Measurements from ENCODE around the gene ZNF697.

GRCh38 chr1:119667173-119667572 lies 19.1 kb upstream of the ZNF697 start:
- TF ChIP-seq CTCF (optimal IDR thresholded peaks at IDR 0.05 in 1 of 3, IDR thresholded peaks at IDR 0.05 in 1 of 3, conservative IDR thresholded peaks at IDR 0.05 in 1 of 3; ENCODE audit: extremely low read depth in 1 of 3, insufficient read depth in 2 of 3, low read length in 3 of 3) (no peak), EZH2 (IDR thresholded peaks at IDR 0.05; ENCODE audit: low read length) (no peak)

All from keratinocyte (primary cell).